NCI-H2196 treated with DMSO at 0.1 percent for 48 hours (cell line): ENCODE data around the gene IL6ST.
"Not testable (repeated sequence)": the region's sequence is repeated elsewhere in the genome, so short reads cannot be mapped to it uniquely, and the experiment has no call there.

Source experiments
- DNase-seq: peaks from one replicate; lab custom pipeline; 2025; ENCODE audit not compliant: unreplicated experiment; lab: John Stamatoyannopoulos, UW

The IL6ST gene

DNA sequence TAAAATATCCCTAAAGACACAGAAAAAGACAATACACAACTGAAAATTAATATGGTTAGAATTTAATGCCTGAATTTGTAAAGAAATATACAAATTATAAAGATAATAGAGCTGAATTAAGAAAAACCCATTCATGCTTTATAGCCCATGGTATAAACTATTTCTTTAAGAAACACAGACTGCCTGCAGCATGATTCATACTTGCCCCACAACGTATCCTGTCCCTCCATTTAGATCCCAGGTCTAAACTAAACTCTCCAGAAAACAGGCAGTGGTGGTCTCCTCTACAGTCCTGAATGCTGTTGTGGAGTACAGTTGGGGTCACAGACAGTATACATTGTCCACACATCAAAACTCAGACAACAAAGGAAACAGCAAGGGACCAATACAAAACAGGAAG, 24.8 kb downstream of the IL6ST start:
- DNase-seq = no peak

DNA sequence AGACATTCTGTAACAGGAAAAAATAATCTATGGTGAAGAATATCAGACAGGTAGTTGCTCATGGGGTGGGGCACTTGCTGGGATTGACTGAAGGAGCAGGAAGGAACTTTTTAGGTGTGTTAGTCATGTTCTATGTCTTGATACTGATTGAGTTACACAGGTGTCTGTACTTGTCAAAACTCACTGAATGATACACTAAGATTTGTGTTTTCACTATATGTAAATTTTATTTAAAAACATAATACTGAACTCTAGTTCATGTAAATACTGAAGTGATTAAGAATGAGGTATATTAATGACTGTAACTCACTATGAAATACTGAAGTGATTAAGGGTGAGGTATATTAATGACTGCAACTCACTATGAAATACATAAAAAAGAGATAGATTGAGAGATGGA, 28.5 kb downstream of the IL6ST start:
- DNase-seq = no peak

DNA sequence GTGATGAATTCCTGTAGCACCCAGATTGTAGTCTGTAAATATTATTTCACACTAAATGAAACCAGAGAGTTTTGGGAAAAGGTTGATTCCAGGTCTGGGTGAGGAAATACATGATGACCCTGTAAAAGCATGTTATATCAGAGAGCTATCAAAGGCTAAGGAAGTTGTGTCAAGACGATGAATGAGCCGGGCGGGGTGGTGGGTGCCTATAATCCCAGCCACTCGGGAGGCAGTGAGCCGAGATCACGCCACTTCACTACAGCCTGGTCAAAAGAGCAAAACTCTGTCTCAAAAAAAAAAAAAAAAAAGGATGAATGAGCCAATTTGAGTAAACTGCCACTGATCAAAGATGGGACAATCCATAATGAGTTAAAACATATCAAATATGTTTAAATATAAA, 29.2 kb downstream of the IL6ST start:
- DNase-seq = no peak

DNA sequence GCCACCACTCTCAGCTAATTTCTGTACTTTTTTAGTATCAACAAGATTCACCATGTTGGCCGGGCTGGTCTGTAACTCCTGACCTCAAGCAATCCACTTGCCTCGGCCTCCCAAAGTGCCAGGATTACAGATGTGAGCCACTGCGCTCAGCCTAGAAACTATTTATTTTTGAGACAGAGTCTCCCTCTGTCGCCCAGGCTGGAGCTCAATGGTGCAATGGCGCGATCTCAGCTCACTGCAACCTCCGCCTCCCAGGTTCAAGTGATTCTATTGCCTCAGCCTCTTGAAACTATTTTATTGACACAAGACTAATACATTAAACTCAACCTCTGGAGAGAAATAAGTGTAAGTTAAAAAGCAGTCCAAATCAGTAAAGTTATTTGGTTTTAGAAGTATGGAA, 34.0 kb downstream of the IL6ST start:
- no peak for DNase-seq

DNA sequence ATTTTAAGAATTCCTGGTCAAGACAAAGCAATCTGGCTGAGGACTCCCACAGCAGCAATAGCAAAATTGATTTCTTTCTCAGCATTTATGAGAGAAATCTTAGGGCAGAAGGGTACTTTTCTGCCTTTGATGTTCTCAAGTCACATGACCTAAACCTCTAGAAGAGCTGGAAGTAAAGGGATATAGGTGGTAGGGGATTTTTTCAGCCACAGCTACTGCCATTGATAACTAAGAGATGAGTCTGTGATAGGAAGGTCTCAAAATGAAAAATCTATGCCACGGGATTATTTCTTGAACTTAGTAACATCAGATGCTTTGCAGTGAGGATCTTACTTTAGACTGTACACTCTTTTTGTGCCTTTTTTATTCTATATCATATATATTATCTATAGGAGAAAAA, 35.6 kb downstream of the IL6ST start:
- DNase-seq = no peak

DNA sequence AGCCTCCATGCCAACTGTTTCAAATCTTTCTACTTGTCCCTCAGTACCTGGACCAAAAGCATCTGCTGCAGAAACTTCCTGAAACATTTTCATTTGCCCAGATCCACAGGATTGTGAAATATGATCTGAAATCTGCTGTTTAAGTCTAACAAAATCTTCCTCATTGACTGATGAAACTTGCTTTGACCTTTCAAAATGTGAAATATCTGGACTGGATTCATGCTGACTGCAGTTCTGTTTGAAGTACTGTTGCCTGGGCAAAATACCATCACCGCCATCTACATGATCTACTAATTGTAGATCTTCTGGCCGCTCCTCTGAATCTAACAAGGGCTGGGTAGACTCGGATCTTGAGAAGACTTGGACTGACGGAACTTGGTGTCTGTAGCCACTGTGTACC, 53.6 kb downstream of the IL6ST start:
- DNase-seq = not testable (repeated sequence)

DNA sequence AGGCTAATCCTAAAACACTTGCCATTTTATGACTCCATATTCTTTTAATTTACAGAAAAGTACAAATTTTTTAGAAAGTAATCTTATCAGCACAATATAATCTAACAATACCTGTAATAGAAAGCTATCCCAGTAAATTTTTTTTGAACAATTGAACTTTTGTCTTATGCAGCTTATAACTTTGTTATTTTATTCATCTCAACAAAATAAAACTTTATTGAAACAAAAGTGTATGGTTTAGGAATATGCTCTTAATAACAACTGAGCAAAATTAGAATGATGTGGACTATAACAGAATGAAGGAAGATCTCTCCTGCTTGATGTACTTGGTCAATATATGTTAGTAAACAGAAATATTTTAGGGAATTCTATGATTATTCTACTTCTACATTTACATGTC, 57.2 kb downstream of the IL6ST start:
- DNase-seq = not testable (repeated sequence)

DNA sequence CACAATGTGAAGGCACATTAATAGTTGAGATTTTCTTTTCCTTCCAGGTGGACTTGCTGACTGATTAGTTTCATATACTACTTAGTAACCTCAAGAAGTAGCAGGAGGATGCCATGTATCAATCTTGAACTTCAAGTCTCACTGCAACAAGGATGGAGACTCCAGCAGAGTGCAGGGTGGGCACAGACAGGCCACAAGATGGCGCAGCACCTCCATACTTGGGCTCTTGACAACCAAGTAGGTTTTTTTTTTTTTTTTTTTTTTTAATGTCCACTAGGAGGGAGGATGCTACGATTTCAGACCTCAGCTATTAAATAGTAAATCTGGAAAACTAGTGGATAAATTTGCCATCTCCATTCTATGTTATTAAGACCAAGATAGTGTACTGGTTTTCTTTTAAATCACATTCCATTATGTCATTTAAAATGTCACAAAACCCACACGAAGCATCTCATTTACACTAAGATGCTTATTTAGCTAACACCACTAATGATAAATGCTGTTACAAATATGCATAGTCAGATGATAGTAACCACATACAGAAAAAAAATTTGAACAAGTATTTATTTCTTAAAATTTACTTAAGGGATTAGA, 58.6 kb downstream of the IL6ST start:
- DNase-seq = peak; percentile 15

DNA sequence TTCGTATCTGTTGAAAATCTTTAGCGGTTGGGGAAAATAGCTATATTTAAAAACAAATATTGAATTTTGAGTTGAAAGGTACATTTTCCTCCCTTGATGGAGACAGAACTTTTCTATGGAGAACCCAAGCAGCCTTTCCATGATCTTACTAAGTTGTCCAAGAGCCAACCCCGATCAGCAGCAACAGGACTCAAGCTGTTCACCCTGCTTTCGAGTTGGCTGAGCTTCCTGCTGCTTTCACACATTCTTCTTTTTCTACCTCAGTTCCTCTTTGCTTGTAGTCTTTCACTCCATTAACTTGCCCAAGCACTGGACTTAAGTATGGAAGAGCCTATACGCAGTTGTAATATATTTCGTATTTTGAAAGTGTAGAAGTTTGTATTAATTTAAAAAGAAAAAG, 59.4 kb downstream of the IL6ST start:
- no peak for DNase-seq

DNA sequence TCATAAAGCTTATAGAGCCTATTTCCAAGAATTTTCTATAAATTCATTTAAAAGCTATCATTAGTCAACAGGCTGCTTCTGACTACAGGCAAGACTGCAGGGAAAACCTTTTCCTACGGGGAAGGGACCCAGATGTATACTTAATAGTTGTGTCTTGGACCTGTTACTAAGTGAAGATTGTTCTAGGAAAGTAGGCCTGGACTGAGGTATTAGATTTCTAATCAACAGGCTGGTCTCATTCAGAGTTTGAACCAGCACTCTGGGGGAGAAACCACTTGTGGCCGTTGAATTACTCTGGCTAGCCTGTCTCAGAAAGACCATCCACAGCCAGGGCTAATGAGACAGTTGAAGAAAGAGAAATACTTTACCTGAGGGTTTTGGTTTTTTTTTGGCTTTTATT, 60.0 kb downstream of the IL6ST start:
- no peak for DNase-seq

DNA sequence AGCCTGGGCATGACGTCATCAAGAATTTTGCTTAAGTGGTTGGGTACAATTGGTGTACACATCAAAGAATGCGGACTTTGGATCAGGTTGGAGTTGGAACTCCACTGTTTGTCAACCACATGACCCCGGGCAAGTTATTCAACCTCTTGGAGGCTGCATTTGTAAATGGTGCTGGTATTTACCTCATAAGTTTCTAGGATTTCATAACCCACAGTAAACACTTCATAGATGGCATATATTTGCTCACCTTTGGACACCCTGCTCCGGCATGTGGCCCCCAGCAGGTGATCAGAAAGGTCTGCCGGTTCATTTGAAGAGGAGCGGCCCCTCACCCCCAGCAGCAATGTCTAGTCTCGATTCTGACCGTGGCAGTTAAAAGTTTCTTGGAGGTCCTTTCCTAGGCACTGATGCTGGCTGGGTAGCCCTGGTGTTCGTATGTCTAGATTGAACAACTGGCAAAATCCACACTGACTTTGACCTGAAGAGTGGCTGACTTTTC, 60.6 kb downstream of the IL6ST start:
- no peak for DNase-seq

DNA sequence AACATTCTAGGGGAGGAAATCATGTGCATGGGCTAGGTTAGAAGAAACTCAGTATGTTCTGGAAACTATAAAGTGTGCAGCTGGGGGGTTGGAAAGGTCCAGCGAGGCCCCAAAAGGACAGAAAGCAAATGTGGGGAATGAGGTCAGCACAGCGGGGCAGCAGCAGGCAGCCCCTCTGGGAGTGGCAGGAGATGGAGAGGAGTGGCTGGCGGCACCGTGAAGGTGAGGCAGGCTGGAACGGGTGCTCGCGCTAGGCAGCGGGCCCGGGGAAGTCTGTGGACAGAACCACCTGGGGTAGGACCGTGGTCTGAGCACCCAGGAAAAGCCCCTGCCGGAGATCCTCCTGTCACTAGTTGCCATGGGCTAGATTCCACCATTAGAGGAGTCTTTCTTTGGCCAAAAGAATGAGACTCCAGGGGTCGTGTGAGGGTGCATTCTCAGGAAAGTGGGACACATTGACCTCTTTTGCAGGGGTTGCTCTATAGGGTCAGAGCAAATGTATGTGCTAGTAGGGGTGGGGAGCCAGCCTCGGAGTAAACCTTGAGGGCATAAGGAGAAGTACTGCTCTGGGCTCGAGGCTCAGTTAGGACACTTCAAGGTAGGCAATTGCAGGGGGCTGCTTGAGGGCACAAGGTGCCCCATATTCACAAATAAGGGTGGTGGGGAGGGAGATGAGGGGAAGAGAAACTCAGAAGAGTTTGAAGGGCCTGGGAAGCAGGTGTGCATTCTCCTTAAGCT, 61.2 kb downstream of the IL6ST start:
- DNase-seq = no peak

DNA sequence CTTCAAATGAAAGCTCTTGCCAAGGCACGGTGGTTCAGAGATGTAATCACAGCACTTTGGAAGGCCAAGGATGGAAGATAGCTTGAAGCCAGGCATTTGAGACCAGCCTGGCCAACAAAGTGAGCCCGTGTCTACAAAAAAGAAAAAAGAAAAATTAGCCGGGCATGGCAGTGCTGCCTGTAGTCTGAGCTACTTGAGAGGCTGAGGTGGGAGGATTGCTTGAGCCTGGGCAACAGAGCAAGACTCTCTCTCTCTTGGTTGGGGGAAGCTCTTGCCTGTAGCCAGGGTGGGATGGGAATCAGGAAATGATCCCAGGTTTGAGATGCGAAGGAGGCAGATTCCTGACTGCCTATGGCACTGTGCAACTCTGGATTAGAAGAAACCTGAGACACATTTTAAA, 62.1 kb downstream of the IL6ST start:
- DNase-seq = no peak

DNA sequence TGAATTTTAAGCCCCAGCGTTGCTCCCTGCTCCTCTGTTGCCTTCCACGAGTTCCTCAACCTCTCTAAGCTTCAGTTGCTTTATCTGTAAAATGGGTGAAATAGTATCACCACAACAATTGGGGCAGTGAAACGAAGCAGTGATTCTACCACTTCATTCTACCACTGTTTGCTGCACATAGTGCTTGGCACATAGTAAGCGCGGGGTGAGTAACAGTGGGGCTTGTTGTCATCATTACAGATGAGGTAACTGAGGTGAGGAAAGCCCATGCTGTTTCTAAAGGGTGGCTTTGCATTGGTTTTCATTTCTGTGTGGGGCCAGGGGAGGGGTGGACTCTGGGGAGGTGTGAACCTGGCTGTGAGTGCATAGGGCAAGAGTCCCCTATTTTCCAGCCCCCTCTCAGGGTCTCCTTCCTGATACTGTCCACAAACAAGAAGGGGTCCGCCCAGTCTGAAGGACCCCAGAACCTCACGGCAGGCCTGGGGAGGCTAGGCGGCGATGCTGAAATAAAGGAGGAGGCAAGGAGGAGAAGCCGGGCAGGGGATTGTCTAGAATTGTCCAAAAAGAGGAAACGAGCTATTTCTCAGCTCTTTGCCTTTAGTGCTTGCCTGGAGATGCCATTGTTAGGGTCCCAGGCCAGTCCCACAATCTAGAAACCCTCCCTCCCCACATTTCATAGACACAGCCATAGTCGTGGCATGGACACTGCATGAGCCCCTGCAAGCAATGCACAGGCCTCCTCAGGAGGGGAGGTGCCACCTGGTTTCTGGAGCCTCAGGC, 65.6 kb downstream of the IL6ST start:
- DNase-seq = no peak

DNA sequence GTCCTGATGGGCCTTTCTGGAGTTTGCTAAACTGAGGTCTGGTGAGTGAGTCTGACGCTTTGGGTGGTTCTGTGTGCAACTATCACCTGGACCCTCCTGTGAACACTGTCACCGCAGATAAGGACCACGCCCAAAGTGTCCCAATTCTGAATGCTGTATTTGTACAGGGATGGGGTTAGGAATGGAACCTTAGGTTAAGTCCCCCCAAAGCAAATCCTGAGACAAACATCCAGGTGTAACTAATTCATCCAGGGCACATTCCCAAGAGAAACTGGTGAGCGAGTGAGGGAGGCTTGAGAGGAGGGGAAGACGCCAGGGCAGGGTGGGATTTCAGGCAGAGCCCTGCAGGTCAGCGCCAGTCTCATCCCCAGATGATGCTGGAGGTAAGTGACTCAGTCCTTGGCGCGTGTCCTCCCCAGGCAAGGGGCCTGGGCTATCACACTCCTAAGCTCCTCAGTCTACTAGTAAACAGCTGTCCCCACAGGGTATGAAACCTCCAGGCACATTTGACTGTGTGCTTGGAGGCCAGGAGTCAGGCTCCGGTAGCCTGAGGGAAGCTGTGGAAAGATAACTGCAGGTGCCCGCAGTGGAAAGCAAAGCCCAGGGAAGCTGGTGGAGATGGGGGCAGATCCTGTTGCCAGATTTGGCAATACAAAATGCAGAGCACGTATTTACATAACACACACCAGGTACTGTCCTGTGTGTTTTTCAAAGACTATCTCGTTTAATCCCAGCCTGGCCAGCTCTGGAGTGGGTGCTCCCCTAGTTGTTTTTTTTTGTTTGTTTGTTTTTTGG, 66.7 kb downstream of the IL6ST start:
- DNase-seq = no peak

DNA sequence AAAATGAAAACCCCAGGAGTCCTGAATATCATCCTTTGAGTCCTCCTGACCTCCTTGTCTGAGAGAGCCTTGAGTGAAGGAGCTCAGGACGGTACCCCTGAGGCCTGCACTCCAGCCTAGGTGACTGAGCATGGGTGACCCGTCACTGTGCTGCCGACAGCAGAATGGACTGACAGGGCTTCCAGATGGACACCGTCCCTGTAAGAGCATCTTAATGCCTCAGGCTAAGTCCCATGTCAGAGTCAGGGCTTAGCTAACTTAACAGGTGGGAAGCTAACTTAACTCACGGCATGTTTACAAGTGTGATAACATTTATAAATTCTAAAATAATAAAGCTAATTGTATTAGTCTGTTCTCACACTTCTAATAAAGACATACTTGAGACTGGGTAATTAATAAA, 68.3 kb downstream of the IL6ST start:
- DNase-seq = no peak

DNA sequence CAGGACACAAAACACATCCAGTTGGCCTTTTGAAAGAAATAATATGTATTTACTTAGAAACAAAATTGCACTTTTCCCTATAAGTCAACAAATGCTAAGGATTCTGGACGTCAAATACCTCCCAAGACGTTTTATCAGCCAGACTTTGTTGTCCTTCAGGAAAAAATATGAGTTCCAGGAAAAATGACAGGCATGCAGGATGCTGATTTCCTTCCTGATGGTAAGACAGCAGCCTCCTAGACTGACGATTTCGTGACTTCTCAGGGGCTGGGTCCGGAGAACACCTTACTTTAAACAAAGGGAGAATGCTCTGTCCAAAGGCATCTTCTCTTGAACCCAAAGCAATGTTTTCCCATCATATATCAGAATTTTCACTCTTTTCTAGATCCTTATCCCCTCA, 69.1 kb downstream of the IL6ST start:
- no peak for DNase-seq

DNA sequence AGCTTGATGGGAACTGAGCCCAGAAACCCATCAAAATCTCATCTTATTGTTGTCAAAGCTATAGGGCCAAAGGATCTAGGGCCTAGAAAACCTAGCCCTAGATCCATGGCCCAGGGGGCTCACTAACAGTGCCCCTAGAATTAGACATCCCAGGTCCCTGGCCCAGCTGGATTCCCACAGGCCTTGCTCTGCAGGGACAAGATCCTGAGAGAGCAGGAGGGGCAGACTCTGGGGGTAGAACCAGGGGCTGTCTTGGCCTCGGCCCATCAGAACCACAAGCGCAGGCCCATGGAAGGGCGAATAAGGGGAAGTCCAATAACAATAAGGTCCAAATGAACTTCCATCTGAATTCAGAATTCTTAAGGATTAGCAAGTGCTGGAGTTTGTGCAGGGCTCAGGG, 69.6 kb downstream of the IL6ST start:
- DNase-seq = no peak

DNA sequence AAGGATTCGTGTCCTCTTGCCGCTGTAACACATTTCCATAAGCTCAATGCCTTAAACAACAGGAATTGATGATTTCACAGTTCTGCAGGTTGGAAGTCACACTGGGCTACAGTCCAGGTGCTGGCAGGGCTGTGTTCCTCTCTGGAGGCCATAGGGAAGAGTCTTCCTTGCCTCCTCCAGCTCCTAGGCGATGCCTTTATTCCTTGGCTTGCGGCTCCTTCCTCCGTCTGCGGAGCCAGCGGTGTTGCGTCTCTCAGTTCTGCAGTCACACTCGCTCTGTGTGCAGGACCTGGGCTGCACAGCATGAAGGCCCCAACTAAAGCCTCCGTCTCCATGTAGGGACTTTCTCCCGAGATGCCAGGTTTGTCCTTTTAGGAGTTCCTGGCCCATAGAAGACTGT, 70.0 kb downstream of the IL6ST start:
- DNase-seq = no peak

DNA sequence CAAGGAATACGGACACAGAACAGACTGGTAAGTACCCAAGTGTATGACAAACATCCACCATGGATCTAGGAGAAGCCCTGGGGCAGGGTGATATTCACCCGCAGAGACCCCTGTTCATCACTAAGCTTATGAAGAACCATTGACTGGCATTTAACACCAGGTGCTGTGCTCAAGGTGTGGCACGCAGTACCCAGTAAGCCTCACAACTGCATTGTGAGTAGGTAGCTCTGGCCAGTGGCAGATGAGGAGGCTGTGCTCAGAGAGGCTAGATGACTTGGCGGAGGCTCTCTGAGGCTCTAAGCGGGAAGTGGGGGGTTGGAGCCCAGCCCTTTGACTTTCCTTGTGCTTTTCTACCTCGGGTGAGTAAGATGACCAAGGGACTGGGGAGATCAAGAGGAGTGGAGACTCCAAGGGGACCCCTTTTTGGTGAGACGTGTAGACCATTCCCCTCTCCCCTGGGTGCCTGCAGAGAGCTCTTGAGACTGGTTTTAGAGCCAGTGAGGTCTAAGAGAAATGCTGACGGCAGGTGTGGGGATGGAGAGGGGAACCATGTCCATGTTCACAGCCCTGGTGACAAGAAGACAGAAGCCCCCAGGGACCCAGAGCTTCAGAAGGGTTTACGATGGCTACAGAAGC, 70.8 kb downstream of the IL6ST start:
- DNase-seq = no peak
